HG03460 (cell line): ENCODE data around the gene PAX7.
"Not testable (repeated sequence)": the region's sequence is repeated elsewhere in the genome, so short reads cannot be mapped to it uniquely, and the experiment has no call there.

Experiments used
- ATAC-seq: cut with Tn5 transposase; IDR thresholded peaks from one replicate; pipeline ENCODE4 v1.9.1; 2021; ENCODE audit not compliant: unreplicated experiment

The PAX7 gene

DNA sequence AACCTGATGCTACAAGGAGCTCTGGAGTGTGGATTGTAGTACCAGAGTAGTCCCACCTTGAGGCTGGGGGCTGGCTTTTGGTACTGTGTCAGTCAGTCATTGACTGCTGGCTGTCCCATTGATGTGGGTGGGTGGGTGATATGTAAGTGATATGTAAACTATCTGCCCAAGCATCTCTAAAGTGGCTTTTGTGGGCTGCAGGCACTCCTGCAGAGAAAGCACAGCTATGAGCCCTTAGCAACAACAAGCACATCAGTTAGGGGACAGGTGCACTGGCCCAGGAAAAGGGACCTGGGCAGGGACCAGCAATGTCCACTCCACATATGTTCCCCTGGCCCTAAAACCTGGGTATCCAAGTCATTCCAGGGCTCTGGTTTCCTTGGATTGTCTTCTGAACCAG, 118.9 kb downstream of the PAX7 start:
- ATAC-seq = no peak

DNA sequence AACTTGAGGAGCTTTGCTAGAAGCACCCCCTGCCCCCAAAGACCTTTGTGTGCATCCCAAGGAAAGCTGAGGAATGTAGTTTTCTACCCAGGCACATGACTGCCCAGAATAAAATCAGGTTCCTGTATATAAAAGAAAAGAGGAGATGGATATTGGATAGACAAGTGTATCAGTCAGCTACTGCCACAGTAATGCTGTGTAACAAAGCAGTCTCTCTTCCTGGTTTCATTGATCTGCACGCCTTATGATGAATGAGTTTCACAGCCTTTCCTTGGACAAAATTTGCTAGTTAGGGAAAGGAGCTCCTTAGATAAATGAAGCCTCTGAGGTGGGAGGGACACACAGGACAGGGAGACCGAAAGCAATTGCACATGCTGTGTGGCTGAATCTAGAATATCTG, 120.0 kb downstream of the PAX7 start:
- ATAC-seq = no peak

DNA sequence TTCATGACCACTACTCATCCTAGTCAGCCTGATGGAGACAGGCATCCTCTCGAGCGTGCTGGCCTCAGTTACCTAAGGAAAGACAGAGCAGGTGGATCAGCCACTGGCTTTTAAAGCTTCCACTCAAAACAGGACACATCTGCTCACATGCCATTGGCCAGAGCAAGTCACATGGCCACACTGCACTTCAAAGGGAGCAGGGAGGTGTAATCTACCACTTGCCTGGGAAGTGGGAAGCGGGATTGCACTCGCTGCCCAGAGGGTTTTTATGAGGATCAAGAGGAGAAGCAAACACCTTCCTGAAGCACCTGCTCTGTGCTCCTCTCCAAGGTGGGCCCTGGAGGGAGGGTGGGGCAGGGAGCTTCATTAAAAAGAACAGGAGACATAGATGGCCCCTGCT, 120.8 kb downstream of the PAX7 start:
- no peak for ATAC-seq

GRCh38 chr1:18752409-18752808, 121.8 kb downstream of the PAX7 start:
- ATAC-seq = no peak

DNA sequence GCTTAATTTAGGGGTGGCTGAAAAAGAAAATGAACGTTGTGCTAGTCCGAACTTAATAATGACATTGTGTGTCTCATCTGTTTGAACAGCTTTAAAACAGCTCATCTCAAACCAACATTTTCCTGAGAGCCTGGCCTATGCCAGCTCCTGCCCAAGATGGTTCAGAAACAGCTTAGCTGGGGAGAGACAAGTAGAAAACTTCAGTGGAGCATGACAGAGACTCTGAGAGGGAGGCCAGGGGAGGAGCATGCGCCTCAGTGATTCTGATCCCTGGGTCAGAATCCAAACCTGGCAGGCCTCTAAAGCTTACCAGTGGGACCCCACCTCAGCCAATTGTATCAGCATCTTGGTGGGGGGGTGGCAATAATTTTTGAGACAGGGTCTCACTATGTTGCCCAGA, 129.5 kb downstream of the PAX7 start:
- no peak for ATAC-seq

DNA sequence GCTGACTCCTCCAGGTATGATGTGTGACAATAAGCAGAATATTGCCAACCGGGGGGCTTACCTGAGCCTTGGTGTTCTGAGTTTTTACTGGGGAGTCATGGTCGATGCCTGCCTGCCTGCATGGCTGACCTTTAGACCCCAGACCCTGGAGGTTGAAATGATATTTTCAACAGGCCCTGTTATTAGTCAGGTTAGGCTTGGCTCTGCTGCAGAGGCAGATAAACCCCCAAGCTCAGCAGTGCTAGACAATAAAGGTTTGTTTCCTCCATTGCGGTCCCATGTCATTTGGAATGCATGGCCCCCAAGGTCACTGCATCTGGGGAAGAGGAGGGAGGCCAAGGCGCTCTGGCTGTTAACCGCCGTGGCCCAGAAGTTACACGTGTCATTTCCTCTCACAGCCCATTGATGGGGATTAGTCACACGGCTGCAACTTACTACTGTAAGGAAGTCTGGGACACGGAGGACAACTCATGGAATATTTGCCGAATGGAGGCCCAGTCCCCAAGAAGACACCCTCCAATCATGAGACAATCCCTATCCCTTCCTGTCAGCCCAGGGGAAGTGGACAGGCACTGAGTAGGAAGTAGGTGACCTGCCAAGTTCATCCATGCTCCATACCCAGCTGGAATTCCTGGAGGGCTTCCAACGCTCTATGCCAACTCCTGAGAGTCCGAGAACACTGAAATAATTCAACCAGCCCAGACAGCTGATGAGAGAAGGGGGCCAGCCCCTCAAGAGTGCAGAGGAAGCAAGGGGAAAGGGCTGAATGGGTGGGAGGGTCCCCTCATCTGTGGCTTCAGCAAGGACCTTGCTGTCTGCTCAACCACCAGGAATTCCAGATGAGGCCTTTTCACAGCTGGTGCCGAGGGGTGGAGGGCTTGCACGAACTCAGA, 131.5 kb downstream of the PAX7 start:
- no peak for ATAC-seq

DNA sequence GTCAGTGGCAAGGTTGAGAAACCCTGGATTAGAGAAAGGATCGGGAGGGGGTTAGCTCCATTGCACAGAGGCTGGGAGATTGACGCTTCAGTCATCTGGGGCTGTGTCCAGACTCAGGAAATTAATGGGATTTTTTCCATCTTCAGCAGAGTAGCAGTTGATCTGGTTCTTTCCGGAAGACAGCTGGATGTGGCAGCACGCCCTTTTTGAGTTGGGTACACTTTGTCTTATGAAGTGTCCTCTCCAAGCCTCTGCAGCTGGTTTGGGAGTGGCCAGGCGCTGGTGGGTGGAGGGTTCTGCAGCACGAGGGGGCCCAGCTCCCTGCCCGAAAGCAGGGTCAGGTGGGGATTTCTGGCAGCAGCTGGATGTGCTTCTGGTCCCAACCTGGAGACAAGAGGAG, 133.7 kb downstream of the PAX7 start:
- ATAC-seq = no peak

DNA sequence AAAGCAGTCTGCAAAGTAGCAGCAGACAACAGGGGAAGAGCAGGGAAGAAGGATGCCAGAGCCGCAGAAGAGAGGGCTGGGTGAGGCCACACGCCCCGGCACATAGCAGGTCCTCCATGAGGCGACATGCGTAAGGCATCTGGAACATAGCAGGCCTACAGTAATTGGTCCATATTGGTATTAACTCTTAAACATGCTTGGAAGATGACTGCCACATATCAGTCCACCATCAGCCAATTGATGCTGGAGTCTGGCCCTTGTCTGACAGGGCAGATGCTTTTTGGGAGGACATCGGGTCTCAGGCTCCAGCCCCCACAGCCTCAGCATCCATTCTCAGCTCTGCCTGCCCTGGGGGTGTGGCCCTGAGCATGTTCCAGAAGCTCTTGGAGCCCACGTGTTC, 135.1 kb downstream of the PAX7 start:
- ATAC-seq = no peak

DNA sequence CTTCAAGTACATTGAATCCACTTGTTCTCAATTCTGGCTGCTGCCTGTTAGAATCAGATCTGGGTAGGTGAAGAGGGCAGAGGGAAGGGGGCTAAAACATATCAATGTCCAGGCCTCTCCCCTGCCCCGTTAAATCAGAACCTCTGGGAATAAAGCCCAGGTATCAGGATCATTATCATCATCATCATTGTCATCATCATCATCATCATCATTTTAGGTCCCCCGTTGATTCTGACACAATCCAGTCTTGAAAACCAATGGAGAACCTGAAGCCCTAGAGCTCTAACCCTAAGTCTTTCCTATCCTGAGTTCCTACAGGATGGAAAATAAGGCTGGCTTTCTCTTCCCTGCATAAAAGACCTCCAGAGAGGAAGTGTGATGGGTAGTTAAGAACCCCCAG, 135.7 kb downstream of the PAX7 start:
- no peak for ATAC-seq

- not testable (repeated sequence) for ATAC-seq
These were observed 136.9 kb downstream of the PAX7 start for GRCh38 chr1:18767576-18767975.

DNA sequence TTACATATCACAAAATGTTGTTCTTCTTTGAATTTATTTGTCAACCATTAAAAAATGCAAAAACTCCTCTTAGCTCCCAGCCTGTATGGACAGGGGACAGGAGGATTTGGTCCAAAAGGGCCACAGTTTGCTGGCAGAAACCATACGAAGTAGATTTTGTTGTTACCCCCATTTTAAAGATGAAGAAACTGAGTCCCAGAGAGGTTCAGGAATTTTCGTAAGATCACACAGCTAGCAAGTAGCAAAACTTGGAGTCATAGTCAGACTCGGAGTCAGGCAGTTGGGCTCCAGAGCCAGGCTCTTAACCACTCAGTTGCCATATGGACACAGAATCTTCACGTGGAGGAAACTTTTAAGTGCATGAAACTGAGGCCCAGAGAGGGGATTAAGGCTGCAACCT, 137.4 kb downstream of the PAX7 start:
- ATAC-seq = no peak

DNA sequence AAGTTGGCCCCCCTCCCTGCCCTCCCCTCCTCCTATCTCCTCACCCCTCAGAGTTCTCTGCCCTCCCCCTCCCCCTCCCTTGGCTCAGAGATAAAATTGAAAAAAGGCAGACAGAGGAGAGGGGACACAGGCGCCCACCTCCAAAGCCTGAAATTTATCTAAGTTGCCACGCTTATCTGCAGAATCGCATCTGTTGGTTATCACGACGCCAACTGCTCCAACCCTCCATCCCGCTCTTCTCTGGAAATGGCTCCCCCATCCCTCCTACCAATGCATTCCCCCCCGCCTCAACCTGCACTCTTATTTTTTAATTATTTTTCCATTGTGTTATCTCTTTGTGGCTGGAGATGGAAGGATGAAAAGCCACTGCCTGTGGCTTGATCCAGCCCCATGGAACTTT, 138.5 kb downstream of the PAX7 start:
- ATAC-seq = no peak

DNA sequence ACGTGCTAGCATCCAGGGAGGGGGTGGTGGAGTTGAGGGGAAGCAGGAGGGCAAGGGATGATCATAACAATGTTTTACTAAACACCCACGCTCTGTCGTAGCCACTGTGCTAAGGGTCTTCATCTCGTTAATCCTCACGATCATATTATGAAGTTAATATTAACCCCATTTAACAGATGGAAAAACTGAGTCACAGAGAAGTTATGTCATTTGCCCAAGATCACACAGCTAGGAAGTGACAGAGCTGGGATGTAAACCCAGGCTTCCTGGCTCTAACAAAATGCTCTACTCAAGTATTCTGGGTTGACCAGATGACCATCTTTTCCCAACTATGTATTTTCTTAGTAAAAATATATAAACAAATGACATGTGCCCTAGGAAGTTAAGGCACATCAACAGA, 140.2 kb downstream of the PAX7 start:
- ATAC-seq = no peak

GRCh38 chr1:18773753-18774152, 143.1 kb downstream of the PAX7 start:
- no peak for ATAC-seq

- no peak for ATAC-seq
These were observed 144.7 kb downstream of the PAX7 start for GRCh38 chr1:18775341-18775740.

- ATAC-seq = no peak
These were observed 146.1 kb downstream of the PAX7 start for GRCh38 chr1:18776777-18777176.

DNA sequence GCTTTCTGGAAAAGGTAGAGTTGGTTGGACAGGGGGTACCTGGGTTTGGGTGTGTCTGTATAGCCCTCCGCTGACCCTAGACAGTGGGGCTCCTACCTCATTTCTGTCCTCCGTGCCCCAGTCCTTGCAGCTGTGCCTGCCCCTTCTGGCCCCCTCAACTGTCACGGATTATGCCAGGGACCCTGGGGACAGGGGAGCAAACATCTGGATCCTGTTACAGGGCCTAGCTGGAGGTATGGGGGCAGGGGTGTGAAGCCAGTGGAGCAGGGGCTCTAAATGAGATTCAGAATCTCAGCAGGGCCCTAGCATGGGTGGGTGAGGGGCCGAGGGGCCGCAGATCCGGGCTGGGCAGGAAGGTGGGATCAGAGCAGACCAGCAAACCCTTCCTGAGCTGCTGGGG, 147.8 kb downstream of the PAX7 start:
- ATAC-seq = no peak

DNA sequence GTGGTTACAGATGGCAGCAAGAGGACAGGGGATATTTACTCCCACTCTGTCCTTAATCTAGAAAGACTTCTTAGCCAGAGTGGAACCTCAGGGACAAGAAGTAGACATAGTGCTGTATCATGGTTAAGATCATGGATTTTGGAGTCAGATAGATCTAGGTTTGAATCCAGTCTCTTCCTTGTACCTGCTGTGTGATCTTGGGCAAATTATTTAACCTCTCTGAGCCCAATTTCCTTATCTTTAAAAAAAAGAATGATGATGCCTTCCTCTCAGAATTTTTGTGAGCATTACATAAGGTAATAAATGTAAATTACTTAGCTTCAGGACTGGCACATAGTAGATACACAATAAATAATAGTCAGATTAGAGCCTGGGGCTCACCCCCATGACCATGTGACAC, 150.4 kb downstream of the PAX7 start:
- no peak for ATAC-seq

DNA sequence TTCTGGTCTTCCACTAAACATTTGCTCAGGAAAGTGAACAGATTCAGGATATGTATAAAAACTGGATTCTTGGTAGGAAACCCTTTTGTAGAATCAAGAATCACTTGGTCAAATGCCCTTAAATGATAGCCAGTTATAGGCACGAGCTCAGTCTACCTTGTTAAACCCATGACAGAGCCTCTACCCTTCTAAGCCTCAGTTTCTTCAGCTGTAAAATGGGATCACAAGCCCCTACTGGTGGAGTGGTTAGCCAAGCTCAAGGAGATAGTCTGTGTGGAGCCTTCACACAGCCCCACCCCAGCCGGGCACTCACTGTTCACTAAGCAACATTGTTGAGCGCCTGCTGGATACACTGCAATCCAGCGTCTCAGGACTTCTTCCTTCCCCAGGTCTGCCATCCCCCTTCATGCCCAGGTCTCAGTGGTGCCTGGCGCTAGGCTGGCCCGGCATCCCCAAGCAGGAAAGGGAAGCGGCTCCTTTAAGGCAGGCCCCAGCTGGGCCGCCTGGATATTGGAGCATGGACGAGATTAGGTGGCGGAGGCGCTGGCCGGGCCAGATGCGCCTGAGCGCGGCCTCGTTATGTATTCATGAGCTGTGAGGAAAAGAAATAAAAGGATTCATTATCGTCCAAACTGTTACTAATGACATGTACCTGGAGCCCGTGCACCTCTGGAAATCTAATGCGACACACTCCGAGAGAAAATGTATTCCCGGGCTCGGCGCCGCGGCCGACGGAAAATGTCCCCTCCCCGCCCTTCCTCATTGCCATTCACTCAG, 153.2 kb downstream of the PAX7 start:
- ATAC-seq = no peak

DNA sequence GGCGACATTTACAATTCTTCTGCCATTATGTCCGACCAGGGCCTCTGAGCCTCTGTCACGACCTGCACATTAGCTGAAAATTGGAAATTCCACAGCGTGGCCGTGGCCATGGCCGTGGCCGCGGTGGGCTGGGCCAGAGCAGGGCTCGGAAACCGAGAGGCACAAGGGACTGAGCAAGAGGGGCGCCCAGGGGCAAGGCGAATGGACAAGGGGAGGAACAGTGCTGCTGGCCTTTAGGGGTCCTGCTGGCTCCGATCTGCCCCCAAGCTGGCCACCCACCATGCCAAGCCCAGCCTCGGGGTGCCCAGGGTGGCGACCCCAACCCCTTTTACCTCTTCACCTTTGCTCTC, 153.8 kb downstream of the PAX7 start:
- ATAC-seq = no peak

DNA sequence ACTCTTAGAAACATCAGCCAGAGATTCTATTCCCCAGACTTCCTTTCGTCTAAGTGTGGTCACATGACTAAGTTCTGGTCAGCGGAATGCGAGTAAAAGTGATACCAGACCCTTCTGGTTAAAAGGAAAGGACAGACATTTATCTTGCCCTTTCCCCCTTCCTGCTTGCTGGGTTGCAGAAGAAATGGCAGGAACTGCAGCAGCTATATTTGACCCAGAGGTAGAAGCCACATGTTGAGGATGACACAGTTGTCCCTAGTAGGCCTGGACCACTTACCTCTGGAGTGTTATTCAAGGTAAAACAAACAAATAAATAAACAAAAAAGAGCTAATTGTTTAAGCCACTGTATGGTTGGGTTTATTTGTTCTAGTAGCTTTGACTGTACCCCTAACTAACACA, 155.5 kb downstream of the PAX7 start:
- no peak for ATAC-seq

DNA sequence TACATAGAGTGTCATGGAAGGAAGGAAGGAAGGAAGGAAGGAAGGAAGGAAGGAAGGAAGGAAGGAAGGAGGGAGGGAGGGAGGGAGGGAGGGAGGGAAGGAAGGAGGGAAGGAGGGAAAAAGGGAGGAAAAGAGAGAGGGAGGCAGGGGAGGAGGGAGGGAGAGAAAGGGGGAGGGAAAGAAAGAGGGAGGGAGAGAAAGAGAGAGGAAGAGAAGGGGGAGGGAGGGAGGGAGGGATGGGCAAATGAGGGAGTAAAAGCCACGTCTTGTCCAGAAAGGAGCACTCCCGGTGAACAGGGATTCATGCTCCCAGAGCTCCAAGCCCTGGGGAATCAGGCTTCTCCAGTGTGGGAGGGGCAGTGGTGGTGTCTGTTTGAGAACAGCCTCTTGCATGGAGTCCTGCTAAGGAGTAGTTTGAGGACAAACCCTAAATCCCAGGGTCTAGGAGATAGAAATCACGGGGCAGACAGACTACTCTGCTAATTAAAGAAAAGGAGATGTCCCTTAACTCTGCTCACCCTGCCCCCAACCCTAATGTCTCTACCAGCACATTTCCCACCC, 157.3 kb downstream of the PAX7 start:
- ATAC-seq = no peak
